ENCODE data around the gene RNF168. TPM values are rescaled to one million over a fixed set of nuclear protein-coding genes. Genes with fewer than 3 reads are reported as not detected.

RNF168 gene
- total and polyA plus RNA-seq, 7 donors, result 3.6 to 30.2 (median 14.1) TPM

DNA sequence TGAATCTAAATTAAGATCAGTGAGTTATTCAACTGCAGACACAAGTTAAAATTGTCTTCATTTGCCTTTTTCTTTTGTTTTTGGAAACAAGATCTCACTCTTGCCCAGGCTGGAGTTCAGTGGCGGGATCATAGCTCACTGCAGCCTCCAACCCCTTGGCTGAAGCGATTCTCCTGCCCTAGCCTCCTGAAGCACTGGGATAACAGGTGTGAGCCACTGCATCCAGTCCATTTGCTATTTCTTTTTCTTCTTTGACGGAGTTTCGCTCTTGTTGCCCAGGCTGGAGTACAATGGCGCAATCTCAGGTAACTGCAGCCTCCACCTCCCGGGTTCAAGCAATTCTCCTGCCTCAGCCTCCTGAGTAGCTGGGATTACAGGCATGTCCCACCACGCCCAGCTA, 10.3 kb downstream of the RNF168 start:
- no peak for TF ChIP-seq POLR2AphosphoS5 (IDR thresholded peaks at IDR 0.05)
- TF ChIP-seq EP300 (IDR thresholded peaks at IDR 0.05), result no peak
- Histone ChIP-seq H3K4me1 (peaks cover 0 to 2% (median 0%) of the 10 kb centered on the region in 4 donors), H3K9me3 (no peaks in the 10 kb centered on the region), H3K27me3 (no peaks in the 10 kb centered on the region), H3K4me3 (no peak overlapping the region), H3K36me3 (no peaks in the 10 kb centered on the region), H3K27ac (no peak overlapping the region)
- intact Hi-C loops (cut with DNase I), result no loop called here
- no peak for DNase-seq
- WGBS, 2 donors, result 97 to 98% methylated on average over 7 of the region's 7 CpGs

DNA sequence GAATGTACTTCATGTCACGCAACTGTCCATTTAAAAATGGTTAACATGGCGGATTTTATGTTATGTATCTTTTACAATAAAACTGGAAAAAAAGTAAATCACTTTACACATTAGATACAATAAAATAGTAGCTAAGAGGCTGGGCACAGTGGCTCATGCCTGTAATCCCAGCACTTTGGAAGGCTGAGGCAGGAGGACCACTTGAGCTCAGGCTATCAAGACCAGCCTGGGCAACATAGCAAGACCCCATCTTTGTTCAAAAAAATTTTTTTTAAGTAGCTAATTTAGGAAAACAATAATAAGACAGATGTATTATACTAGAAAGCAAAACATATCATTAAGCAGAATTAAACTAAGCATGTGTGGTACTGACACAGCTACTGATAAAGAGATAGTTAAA, 11.5 kb downstream of the RNF168 start:
- WGBS, 2 donors, result 95 to 96% methylated on average over 2 of the region's 2 CpGs
- TF ChIP-seq POLR2A (IDR thresholded peaks at IDR 0.05), result no peak
- TF ChIP-seq EP300 (IDR thresholded peaks at IDR 0.05), result no peak
- TF ChIP-seq, protein P1, sequence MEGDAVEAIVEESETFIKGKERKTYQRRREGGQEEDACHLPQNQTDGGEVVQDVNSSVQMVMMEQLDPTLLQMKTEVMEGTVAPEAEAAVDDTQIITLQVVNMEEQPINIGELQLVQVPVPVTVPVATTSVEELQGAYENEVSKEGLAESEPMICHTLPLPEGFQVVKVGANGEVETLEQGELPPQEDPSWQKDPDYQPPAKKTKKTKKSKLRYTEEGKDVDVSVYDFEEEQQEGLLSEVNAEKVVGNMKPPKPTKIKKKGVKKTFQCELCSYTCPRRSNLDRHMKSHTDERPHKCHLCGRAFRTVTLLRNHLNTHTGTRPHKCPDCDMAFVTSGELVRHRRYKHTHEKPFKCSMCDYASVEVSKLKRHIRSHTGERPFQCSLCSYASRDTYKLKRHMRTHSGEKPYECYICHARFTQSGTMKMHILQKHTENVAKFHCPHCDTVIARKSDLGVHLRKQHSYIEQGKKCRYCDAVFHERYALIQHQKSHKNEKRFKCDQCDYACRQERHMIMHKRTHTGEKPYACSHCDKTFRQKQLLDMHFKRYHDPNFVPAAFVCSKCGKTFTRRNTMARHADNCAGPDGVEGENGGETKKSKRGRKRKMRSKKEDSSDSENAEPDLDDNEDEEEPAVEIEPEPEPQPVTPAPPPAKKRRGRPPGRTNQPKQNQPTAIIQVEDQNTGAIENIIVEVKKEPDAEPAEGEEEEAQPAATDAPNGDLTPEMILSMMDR (IDR thresholded peaks at IDR 0.05), result no peak
- no peak for TF ChIP-seq POLR2AphosphoS5 (IDR thresholded peaks at IDR 0.05)
- no peak overlapping the region for H3K4me3 ChIP-seq
- no peaks in the 10 kb centered on the region for H3K27me3 ChIP-seq
- H3K4me1 ChIP-seq, result no peaks in the 10 kb centered on the region
- H3K27ac ChIP-seq, result no peak overlapping the region
- H3K9me3 ChIP-seq, result no peaks in the 10 kb centered on the region
- H3K36me3 ChIP-seq, result peaks cover 0 to 10% (median 4%) of the 10 kb centered on the region in 4 donors
- no peak for DNase-seq
- intact Hi-C loops (cut with DNase I), result no loop called here

DNA sequence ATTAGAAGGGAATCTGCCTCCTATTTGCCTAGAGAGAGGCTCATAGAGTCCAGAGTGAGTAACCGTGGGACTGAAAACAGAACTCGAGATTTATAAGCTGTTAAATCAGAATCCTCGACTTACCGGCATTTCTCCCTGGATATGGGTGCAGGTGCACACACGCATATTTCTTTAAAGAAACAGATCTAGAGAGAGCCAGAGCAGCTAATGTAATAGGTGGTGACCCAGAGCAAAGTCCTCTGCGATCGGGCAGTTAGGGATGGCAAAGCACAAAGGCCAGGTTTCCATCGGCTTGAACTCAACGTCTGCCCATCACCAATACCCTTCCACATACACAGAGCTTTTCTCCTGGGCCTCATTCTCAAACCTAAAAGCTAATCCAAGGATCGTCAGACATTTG, 13.8 kb downstream of the RNF168 start:
- Histone ChIP-seq H3K4me1 (no peaks in the 10 kb centered on the region), H3K4me3 (no peak overlapping the region), H3K36me3 (peaks cover 4 to 34% (median 17%) of the 10 kb centered on the region in 4 donors), H3K27me3 (no peaks in the 10 kb centered on the region), H3K9me3 (no peaks in the 10 kb centered on the region), H3K27ac (no peak overlapping the region)
- DNase-seq, result no peak
- TF ChIP-seq, protein P1 (IDR thresholded peaks at IDR 0.05), result no peak
- TF ChIP-seq EP300 (IDR thresholded peaks at IDR 0.05), result no peak
- no peak for TF ChIP-seq POLR2AphosphoS5 (IDR thresholded peaks at IDR 0.05)
- no peak for TF ChIP-seq POLR2A (IDR thresholded peaks at IDR 0.05)
- WGBS, 2 donors, result 91 to 95% methylated on average over 10 of the region's 10 CpGs
- intact Hi-C loops (cut with DNase I), result no loop called here

DNA sequence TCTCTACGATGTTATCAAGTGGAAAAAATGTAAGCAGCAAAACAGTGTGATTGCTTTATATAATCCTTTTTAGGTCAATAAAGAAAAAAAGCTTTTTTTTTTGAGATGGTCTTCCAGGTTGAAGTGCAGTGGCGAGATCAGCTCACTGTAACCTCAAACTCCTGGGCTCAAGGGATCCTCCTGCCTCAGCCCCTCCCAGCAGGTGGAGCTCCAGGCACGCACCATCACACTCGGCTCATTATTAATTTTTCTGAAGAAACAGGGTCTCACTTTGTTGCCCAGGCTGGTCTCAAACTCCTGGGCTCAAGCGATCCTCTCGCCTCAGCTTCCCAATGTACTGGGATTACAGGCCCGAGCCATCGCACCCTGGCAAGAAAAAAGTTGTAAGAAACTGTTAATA, 17.3 kb downstream of the RNF168 start:
- Histone ChIP-seq H3K4me1 (no peaks in the 10 kb centered on the region), H3K27ac (no peak overlapping the region), H3K4me3 (no peak overlapping the region), H3K27me3 (no peaks in the 10 kb centered on the region), H3K9me3 (no peaks in the 10 kb centered on the region), H3K36me3 (peaks cover 8 to 68% (median 29%) of the 10 kb centered on the region in 4 donors)
- intact Hi-C loops (cut with DNase I), result no loop called here
- TF ChIP-seq POLR2AphosphoS5 (IDR thresholded peaks at IDR 0.05) (no peak), EP300 (IDR thresholded peaks at IDR 0.05) (no peak), POLR2A (IDR thresholded peaks at IDR 0.05) (no peak)
- TF ChIP-seq, protein P1 (IDR thresholded peaks at IDR 0.05), result peak in 1 of 4 experiments; percentile 23
- no peak for DNase-seq
- WGBS, 2 donors, result 83 to 88% methylated on average over 8 of the region's 8 CpGs

DNA sequence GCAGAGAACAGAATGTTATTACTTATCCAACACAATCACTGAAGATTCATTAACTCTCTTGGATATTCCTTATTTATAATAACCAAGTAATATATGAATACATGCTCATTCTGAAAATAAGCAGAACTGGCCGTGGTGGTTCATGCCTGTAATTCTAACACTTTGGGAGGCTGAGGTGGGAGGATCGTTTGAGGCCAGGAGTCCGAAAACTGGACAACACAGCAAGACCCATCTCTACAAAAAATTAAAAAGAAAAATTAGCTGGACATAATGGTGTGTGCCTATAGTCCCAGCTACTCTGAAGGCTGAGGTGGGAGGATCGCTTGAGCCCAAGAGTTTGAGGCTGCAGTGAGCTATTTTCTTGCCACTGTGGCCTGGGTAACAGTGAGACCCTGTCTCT, 25.9 kb downstream of the RNF168 start:
- Histone ChIP-seq H3K9me3 (no peaks in the 10 kb centered on the region), H3K27ac (no peak overlapping the region), H3K4me3 (no peak overlapping the region), H3K4me1 (no peaks in the 10 kb centered on the region), H3K27me3 (no peaks in the 10 kb centered on the region), H3K36me3 (peaks cover 17 to 91% (median 25%) of the 10 kb centered on the region in 4 donors)
- no peak for DNase-seq
- TF ChIP-seq, protein P1 (IDR thresholded peaks at IDR 0.05), result no peak
- TF ChIP-seq POLR2AphosphoS5 (IDR thresholded peaks at IDR 0.05) (no peak), EP300 (IDR thresholded peaks at IDR 0.05) (no peak), POLR2A (IDR thresholded peaks at IDR 0.05) (no peak)
- intact Hi-C loops (cut with DNase I), result no loop called here
- WGBS, 2 donors, result 97 to 98% methylated on average over 4 of the region's 4 CpGs
